HCT116 (cell line): Measurements from ENCODE around the gene EVC2. TPM values are rescaled to one million over a fixed set of nuclear protein-coding genes. Genes with fewer than 3 reads are reported as not detected.

Experiments used
- ATAC-seq: fragments of 200-7000 bp; cut with Tn5 transposase; 2 replicates; pipeline ENCODE4 v1.9.1; 2020; ENCODE audit warnings: mild to moderate bottlenecking, moderate library complexity
- BruUV-seq: library from RNA; stranded (reverse); fragments of 400-500 nt; replicated peaks from 2 replicates; lab custom pipeline; 2021; lab: Mats Ljungman, UMichigan
- CTCF ChIA-PET: fragments of 300-600 bp; sonication (Branson Sonifier 250); formaldehyde crosslinking; loops from one replicate; lab custom pipeline; 2021; ENCODE audit warnings: antibody characterized with exemption; lab: Charles Lee
- POLR2A ChIA-PET: fragments of 300-600, 350-600 bp; sonication (Branson Sonifier 250); formaldehyde crosslinking; loops from one replicate; lab custom pipeline; 2021; ENCODE audit warnings: antibody characterized with exemption; lab: Charles Lee
- RAD21 ChIA-PET, 2 experiments: fragments of 300-600 bp; sonication (Branson Sonifier 250); formaldehyde crosslinking; loops; one replicate each; lab custom pipeline; 2023; ENCODE audit warnings: low total read pairs in 2 of 2; ENCODE audit not compliant: uncharacterized antibody in 2 of 2, unreplicated experiment in 2 of 2, low non-redundant PET in 1 of 2; lab: Charles Lee
- DNase-seq: peaks from one replicate; pipeline ENCODE4 v3.0.0-alpha.2; 2010; ENCODE audit warnings: low read depth, low spot score
- H2AFZ ChIP-seq: fragments of 200-600 bp; shearing (Covaris generic), sonication (generic); 2 replicates; pipeline ENCODE4 v1.6.1; 2017; ENCODE audit warnings: low read depth, mixed run types, mixed read lengths, antibody characterized with exemption, low read length; ENCODE audit not compliant: poor library complexity, severe bottlenecking
- H3K27ac ChIP-seq: 2 replicates; pipeline ENCODE4 v1.5.1; 2012; ENCODE audit warnings: low read depth, low read length
- H3K27me3 ChIP-seq: fragments of 200-600 bp; sonication (generic); 2 replicates; pipeline ENCODE4 v1.6.1; 2016; ENCODE audit warnings: mixed run types, low read length, mixed read lengths; ENCODE audit not compliant: insufficient read depth
- H3K36me3 ChIP-seq, 2 experiments: fragments of 200-500 bp in 1 of 2; fragments of 200-600 bp in 1 of 2; sonication (Bioruptor generic) in 1 of 2; sonication (generic) in 1 of 2; 2 replicates each; pipeline versions ENCODE4 v1.5.1 to v1.6.1; 2014 to 2016; ENCODE audit warnings: low read length in 2 of 2, inconsistent platforms in 1 of 2, mixed read lengths in 1 of 2, mixed run types in 1 of 2; ENCODE audit not compliant: insufficient read depth in 2 of 2, control insufficient read depth in 1 of 2
- H3K4me1 ChIP-seq, 2 experiments: fragments of 200-600 bp in 1 of 2; sonication (generic) in 1 of 2; 2 replicates each; pipeline versions ENCODE4 v1.5.1 to v1.6.1; 2012 to 2017; ENCODE audit warnings: low read length in 2 of 2, inconsistent platforms in 1 of 2, mild to moderate bottlenecking in 1 of 2, mixed read lengths in 1 of 2, mixed run types in 1 of 2, moderate library complexity in 1 of 2; ENCODE audit not compliant: insufficient read depth in 2 of 2, control insufficient read depth in 1 of 2
- H3K4me2 ChIP-seq: fragments of 200-600 bp; sonication (generic); 2 replicates; pipeline ENCODE4 v1.6.1; 2017; ENCODE audit warnings: mixed run types, low read length, mixed read lengths
- H3K4me3 ChIP-seq, 2 experiments: fragments of 200-600 bp in 1 of 2; sonication (generic) in 1 of 2; replicated peaks in 1 of 2; 2 replicates each; pipeline ENCODE4 v1.5.1; 2011 to 2016; ENCODE audit warnings: low read length in 2 of 2, control low read depth in 1 of 2, low read depth in 1 of 2, mild to moderate bottlenecking in 1 of 2, mixed read lengths in 1 of 2, mixed run types in 1 of 2
- H3K79me2 ChIP-seq: fragments of 200-600 bp; sonication (generic); 2 replicates; pipeline ENCODE4 v1.6.1; 2017; ENCODE audit warnings: mild to moderate bottlenecking, mixed run types, low read length, moderate library complexity, mixed read lengths; ENCODE audit not compliant: insufficient read depth
- H3K9ac ChIP-seq: fragments of 200-600 bp; sonication (generic); 2 replicates; pipeline ENCODE4 v1.6.1; 2016; ENCODE audit warnings: low read length, mixed read lengths
- H3K9me2 ChIP-seq: fragments of 200-600 bp; sonication (generic), shearing (Covaris generic); 2 replicates; pipeline ENCODE4 v1.6.1; 2017; ENCODE audit warnings: mixed run types, mild to moderate bottlenecking, moderate library complexity; ENCODE audit not compliant: insufficient read depth
- H3K9me3 ChIP-seq, 2 experiments: fragments of 200-500 bp in 1 of 2; fragments of 200-600 bp in 1 of 2; sonication (Bioruptor generic) in 1 of 2; sonication (generic) in 1 of 2; 2 replicates each; pipeline ENCODE4 v1.6.1; 2014 to 2017; ENCODE audit warnings: low read length in 2 of 2, mixed read lengths in 2 of 2, inconsistent platforms in 1 of 2, low read depth in 1 of 2, mild to moderate bottlenecking in 1 of 2, mixed run types in 1 of 2, moderate library complexity in 1 of 2; ENCODE audit not compliant: control insufficient read depth in 1 of 2, insufficient read depth in 1 of 2
- H4K20me1 ChIP-seq: fragments of 200-600 bp; sonication (generic), shearing (Covaris generic); 2 replicates; pipeline ENCODE4 v1.6.1; 2017; ENCODE audit warnings: mixed run types, mild to moderate bottlenecking, moderate library complexity; ENCODE audit not compliant: insufficient read depth
- CBX3 ChIP-seq: IDR thresholded peaks from 2 replicates; pipeline ENCODE4 v1.6.1; 2012; ENCODE audit warnings: low read depth
- CTCF ChIP-seq, 3 experiments: fragments of 200-600 bp in 1 of 3; sonication (generic) in 1 of 3; IDR thresholded peaks in 2 of 3; conservative IDR thresholded peaks in 1 of 3; 2 replicates each; pipeline ENCODE4 v1.5.1; 2012 to 2017; ENCODE audit warnings: low read depth in 2 of 3, low read length in 2 of 3, antibody characterized with exemption in 1 of 3, borderline replicate concordance in 1 of 3, control low read depth in 1 of 3, mild to moderate bottlenecking in 1 of 3, mixed read lengths in 1 of 3, mixed run types in 1 of 3, moderate library complexity in 1 of 3; ENCODE audit not compliant: insufficient read depth in 1 of 3
- EGR1 ChIP-seq: IDR thresholded peaks from 2 replicates; pipeline ENCODE4 v1.6.1; 2012; ENCODE audit warnings: low read depth
- ELF1 ChIP-seq: IDR thresholded peaks from 2 replicates; pipeline ENCODE4 v1.6.1; 2012; ENCODE audit warnings: low read depth, borderline replicate concordance
- EZH2 ChIP-seq: fragments of 200-600 bp; sonication (generic); IDR thresholded peaks from 2 replicates; pipeline ENCODE4 v1.6.1; 2017; ENCODE audit warnings: antibody characterized with exemption, mixed run types
- EZH2phosphoT487 ChIP-seq: fragments of 200-600 bp; IDR thresholded peaks from 2 replicates; pipeline ENCODE4 v1.6.1; 2018; ENCODE audit warnings: antibody characterized with exemption, borderline replicate concordance
- FOSL1 ChIP-seq: IDR thresholded peaks from 2 replicates; pipeline ENCODE4 v1.6.1; 2012; ENCODE audit warnings: low read depth
- JUND ChIP-seq: IDR thresholded peaks from 2 replicates; pipeline ENCODE4 v1.6.1; 2012
- MAX ChIP-seq: IDR thresholded peaks from 2 replicates; pipeline ENCODE4 v1.6.1; 2012
- POLR2A ChIP-seq: IDR thresholded peaks from 2 replicates; pipeline ENCODE4 v1.7.0; 2011; ENCODE audit warnings: borderline replicate concordance; ENCODE audit not compliant: insufficient read depth, insufficient read length; ENCODE audit errors: extremely low read depth
- POLR2AphosphoS5 ChIP-seq: IDR thresholded peaks from 2 replicates; pipeline ENCODE4 v1.6.1; 2011; ENCODE audit warnings: mild to moderate bottlenecking, low read depth, low read length, moderate library complexity
- RAD21 ChIP-seq: IDR thresholded peaks from 2 replicates; pipeline ENCODE4 v1.6.1; 2012; ENCODE audit warnings: low read depth, mild to moderate bottlenecking
- SIN3A ChIP-seq: IDR thresholded peaks from 2 replicates; pipeline ENCODE4 v1.6.1; 2012; ENCODE audit warnings: low read depth
- SRF ChIP-seq: IDR thresholded peaks from 2 replicates; pipeline ENCODE4 v1.6.1; 2012; ENCODE audit warnings: low read depth
- TCF7L2 ChIP-seq: IDR thresholded peaks from 2 replicates; pipeline ENCODE4 v1.7.0; 2011; ENCODE audit warnings: borderline replicate concordance, inconsistent platforms; ENCODE audit not compliant: insufficient read depth, insufficient read length; ENCODE audit errors: extremely low read depth
- YY1 ChIP-seq: IDR thresholded peaks from 2 replicates; pipeline ENCODE4 v1.6.1; 2011; ENCODE audit warnings: low read length, low read depth, moderate library complexity, mild to moderate bottlenecking; ENCODE audit not compliant: insufficient replicate concordance; ENCODE audit errors: extremely low read depth
- ZBTB33 ChIP-seq: IDR thresholded peaks from 2 replicates; pipeline ENCODE4 v1.6.1; 2011; ENCODE audit warnings: mild to moderate bottlenecking, low read length, moderate library complexity; ENCODE audit not compliant: insufficient replicate concordance; ENCODE audit errors: extremely low read depth
- ZFX ChIP-seq: fragments of 450-650 bp; IDR thresholded peaks from 2 replicates; pipeline ENCODE4 v1.6.1; 2017
- ZNF274 ChIP-seq: fragments of 200-500 bp; sonication (Bioruptor generic); IDR thresholded peaks from 2 replicates; pipeline ENCODE4 v1.6.1; 2014; ENCODE audit warnings: mild to moderate bottlenecking, low read depth, low read length, inconsistent platforms
- intact Hi-C: fragments of 100-400 bp; cut with micrococcal nuclease; formaldehyde crosslinking; loops from 2 replicates; pipeline ENCODE4 v1.10.0; 2022
- total RNA-seq: library from RNA; stranded (reverse); gene quantifications from one replicate; pipeline ENCODE4 v1.2.1, GENCODE V29; 2021; ENCODE audit not compliant: unreplicated experiment
- TF ChIP-seq, protein P1 (sequence below): IDR thresholded peaks from 2 replicates; pipeline ENCODE4 v1.6.1; 2012; ENCODE audit warnings: low read depth

EVC2 gene
- total RNA-seq, 1 experiment from 2014 or later = not detected

DNA sequence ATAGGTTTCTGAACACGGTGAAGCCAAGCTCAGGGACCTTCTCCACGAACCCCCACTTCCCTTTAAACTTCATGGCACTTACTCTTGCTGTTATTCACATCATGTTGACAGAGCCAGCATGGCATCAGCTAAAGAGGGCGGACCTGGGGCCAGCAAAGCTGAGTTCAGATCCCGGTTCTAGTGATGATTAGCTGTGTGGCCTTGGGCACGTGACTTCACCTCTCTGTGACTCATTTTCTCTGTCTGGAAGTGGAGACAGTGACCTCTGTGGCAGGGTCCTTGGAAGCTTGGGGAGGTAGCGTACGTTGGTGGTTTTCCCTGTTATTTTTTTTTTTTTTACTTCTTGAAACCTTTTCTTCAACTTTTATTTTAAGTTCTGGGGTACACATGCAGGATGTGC, 16.0 kb upstream of the EVC2 start:
- Histone ChIP-seq H3K27ac (no peak overlapping the region), H3K9me2 (no peaks in the 10 kb centered on the region), H3K9me3 (no peaks in the 10 kb centered on the region), H4K20me1 (no peaks in the 10 kb centered on the region), H3K79me2 (no peaks in the 10 kb centered on the region), H3K4me2 (no peak overlapping the region), H3K9ac (no peak overlapping the region), H3K36me3 (no peaks in the 10 kb centered on the region), H3K4me1 (no peaks in the 10 kb centered on the region), H3K4me3 (no peak overlapping the region), H2AFZ (no peak overlapping the region), H3K27me3 (peaks cover 45% of the 10 kb centered on the region)
- intact Hi-C loops = no loop called here
- RAD21 ChIA-PET = no interaction called here
- no TSS peak for BruUV-seq
- ATAC-seq (no peak), DNase-seq (no peak)
- TF ChIP-seq CBX3 (no peak), ZBTB33 (no peak), ZNF274 (no peak), SRF (no peak), POLR2AphosphoS5 (no peak), EGR1 (no peak), TCF7L2 (no peak), ZFX (no peak), CTCF (IDR thresholded peaks at IDR 0.05 in 2 of 3, conservative IDR thresholded peaks at IDR 0.05 in 1 of 3; ENCODE audit: borderline replicate concordance in 1 of 3, insufficient read depth in 1 of 3, low read depth in 2 of 3, low read length in 2 of 3) (no peak), FOSL1 (no peak), ELF1 (no peak), SIN3A (no peak), JUND (no peak), MAX (no peak), EZH2phosphoT487 (no peak), YY1 (no peak), RAD21 (no peak), EZH2 (no peak), POLR2A (no peak)
- TF ChIP-seq, protein P1, sequence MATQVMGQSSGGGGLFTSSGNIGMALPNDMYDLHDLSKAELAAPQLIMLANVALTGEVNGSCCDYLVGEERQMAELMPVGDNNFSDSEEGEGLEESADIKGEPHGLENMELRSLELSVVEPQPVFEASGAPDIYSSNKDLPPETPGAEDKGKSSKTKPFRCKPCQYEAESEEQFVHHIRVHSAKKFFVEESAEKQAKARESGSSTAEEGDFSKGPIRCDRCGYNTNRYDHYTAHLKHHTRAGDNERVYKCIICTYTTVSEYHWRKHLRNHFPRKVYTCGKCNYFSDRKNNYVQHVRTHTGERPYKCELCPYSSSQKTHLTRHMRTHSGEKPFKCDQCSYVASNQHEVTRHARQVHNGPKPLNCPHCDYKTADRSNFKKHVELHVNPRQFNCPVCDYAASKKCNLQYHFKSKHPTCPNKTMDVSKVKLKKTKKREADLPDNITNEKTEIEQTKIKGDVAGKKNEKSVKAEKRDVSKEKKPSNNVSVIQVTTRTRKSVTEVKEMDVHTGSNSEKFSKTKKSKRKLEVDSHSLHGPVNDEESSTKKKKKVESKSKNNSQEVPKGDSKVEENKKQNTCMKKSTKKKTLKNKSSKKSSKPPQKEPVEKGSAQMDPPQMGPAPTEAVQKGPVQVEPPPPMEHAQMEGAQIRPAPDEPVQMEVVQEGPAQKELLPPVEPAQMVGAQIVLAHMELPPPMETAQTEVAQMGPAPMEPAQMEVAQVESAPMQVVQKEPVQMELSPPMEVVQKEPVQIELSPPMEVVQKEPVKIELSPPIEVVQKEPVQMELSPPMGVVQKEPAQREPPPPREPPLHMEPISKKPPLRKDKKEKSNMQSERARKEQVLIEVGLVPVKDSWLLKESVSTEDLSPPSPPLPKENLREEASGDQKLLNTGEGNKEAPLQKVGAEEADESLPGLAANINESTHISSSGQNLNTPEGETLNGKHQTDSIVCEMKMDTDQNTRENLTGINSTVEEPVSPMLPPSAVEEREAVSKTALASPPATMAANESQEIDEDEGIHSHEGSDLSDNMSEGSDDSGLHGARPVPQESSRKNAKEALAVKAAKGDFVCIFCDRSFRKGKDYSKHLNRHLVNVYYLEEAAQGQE = no peak
- POLR2A ChIA-PET = no interaction called here
- CTCF ChIA-PET = interaction anchor here (0.5 kb wide), 1 partner anchor 88 kb away, joined by 4 read pairs; no protein-coding TSS in a partner anchor
